Measurements from ENCODE around the gene RAE1.
"Not testable (repeated sequence)": the region's sequence is repeated elsewhere in the genome, so short reads cannot be mapped to it uniquely, and the experiment has no call there.

RAE1 gene

GRCh38 chr20:57414867-57415592, 64.0 kb downstream of the RAE1 start:
- DNase-seq (ENCODE audit: low spot score): peak; percentile 52

- no peak for DNase-seq (ENCODE audit: low spot score)
Measured at GRCh38 chr20:57415771-57416170, 64.7 kb downstream of the RAE1 start.

GRCh38 chr20:57416296-57417022, 65.4 kb downstream of the RAE1 start:
- no peak for DNase-seq (ENCODE audit: low spot score)

GRCh38 chr20:57417051-57417689, 66.1 kb downstream of the RAE1 start:
- no peak for DNase-seq (ENCODE audit: low spot score)

GRCh38 chr20:57417830-57418780, 67.0 kb downstream of the RAE1 start:
- DNase-seq (ENCODE audit: low spot score): no peak

- DNase-seq (ENCODE audit: low spot score): not testable (repeated sequence)
Measured at GRCh38 chr20:57419479-57419878, 68.4 kb downstream of the RAE1 start.

- DNase-seq (ENCODE audit: low spot score): no peak
Measured at GRCh38 chr20:57420571-57421252, 69.7 kb downstream of the RAE1 start.

GRCh38 chr20:57421253-57422220, 70.5 kb downstream of the RAE1 start:
- DNase-seq (ENCODE audit: low spot score): no peak

GRCh38 chr20:57422254-57422653, 71.2 kb downstream of the RAE1 start:
- DNase-seq (ENCODE audit: low spot score): no peak

- DNase-seq (ENCODE audit: low spot score): no peak
Measured at GRCh38 chr20:57425150-57426013, 74.3 kb downstream of the RAE1 start.

GRCh38 chr20:57426271-57426689, 75.2 kb downstream of the RAE1 start:
- no peak for DNase-seq (ENCODE audit: low spot score)

GRCh38 chr20:57426831-57427230, 75.8 kb downstream of the RAE1 start:
- no peak for DNase-seq (ENCODE audit: low spot score)

- no peak for DNase-seq (ENCODE audit: low spot score)
Measured at GRCh38 chr20:57428324-57429158, 77.5 kb downstream of the RAE1 start.
